OCI-LY7 (cell line): ENCODE measurements around the gene GPR146.

Experiments
- CTCF ChIP-seq: fragments of 200-600 bp; sonication (generic); conservative IDR thresholded peaks from 2 replicates; pipeline ENCODE4 v1.5.1; 2014; ENCODE audit warnings: mild to moderate bottlenecking, antibody characterized with exemption, low read length, moderate library complexity, mixed read lengths
- EZH2phosphoT487 ChIP-seq: fragments of 200-600 bp; sonication (generic); IDR thresholded peaks from 2 replicates; pipeline ENCODE4 v1.6.1; 2018; ENCODE audit warnings: low read depth, borderline replicate concordance, mild to moderate bottlenecking, mixed run types, antibody characterized with exemption, low read length, moderate library complexity, mixed read lengths

GRCh38 chr7:1078985-1079384 is 34.6 kb downstream of the GPR146 start:
- TF ChIP-seq CTCF = no peak
- TF ChIP-seq EZH2phosphoT487 = no peak
